Natural killer cell treated with Interleukin-12 subunit alpha and Interleukin-12 subunit beta and Interleukin-15 and Interleukin-18, amount 100 ng/mL, for 72 hours (primary cell): ENCODE data around the gene PAX8. TPM values are rescaled to one million over a fixed set of nuclear protein-coding genes. Genes with fewer than 3 reads are reported as not detected.
"Not testable (repeated sequence)": the region's sequence is repeated elsewhere in the genome, so short reads cannot be mapped to it uniquely, and the experiment has no call there.

Experiments
- ATAC-seq, 2 donors: fragments of 150-1000 bp; cut with Tn5 transposase in 1 of 2; sonication (Bioruptor Pico), chemical (Tn5 transposase) in 1 of 2; 2 replicates each; pipeline ENCODE4 v1.10.0; 2021
- DNase-seq: peaks from one replicate; pipeline ENCODE4 v3.0.0; 2022; ENCODE audit warnings: low spot score
- H3K27ac Mint-ChIP-seq, 2 donors: 1 replicate in 1 of 2; 2 replicates in 1 of 2; pipeline ENCODE4 v1.8.0; 2022; ENCODE audit warnings: mixed read lengths in 2 of 2, mild to moderate bottlenecking in 1 of 2, moderate library complexity in 1 of 2
- H3K27me3 Mint-ChIP-seq, 2 donors: 1 replicate in 1 of 2; 2 replicates in 1 of 2; pipeline ENCODE4 v1.8.0; 2022; ENCODE audit warnings: mixed read lengths in 2 of 2
- H3K36me3 Mint-ChIP-seq: one replicate; pipeline ENCODE4 v1.8.0; 2022; ENCODE audit warnings: mixed read lengths
- H3K4me1 Mint-ChIP-seq, 2 donors: 1 replicate in 1 of 2; 2 replicates in 1 of 2; pipeline ENCODE4 v1.8.0; 2022; ENCODE audit warnings: low read depth in 2 of 2, mixed read lengths in 2 of 2, mild to moderate bottlenecking in 1 of 2
- H3K4me3 Mint-ChIP-seq: one replicate; pipeline ENCODE4 v1.8.0; 2022; ENCODE audit warnings: mixed read lengths
- H3K9me3 Mint-ChIP-seq: 2 replicates; pipeline ENCODE4 v1.8.0; 2022; ENCODE audit warnings: mixed read lengths
- total RNA-seq, 2 donors: library from RNA; stranded (reverse); gene quantifications; one replicate each; pipeline ENCODE4 v1.2.3, GENCODE V29; 2022

PAX8 gene
- total RNA-seq, 2 donors from 2014 or later, result 0.64 to 1.8 TPM

- Mint-ChIP-seq H3K4me1 (peaks cover 16 to 20% of the 10 kb centered on the region in 2 donors), H3K36me3 (no peaks in the 10 kb centered on the region), H3K4me3 (no peak overlapping the region), H3K9me3 (no peaks in the 10 kb centered on the region), H3K27me3 (no peaks in the 10 kb centered on the region), H3K27ac (peak overlapping the region in 1 of 2 donors; percentile 11)
- no peak for ATAC-seq
- no peak for DNase-seq
These were observed 32.1 kb downstream of the PAX8 start for GRCh38 chr2:113246606-113247005.

- Mint-ChIP-seq H3K4me3 (no peak overlapping the region), H3K36me3 (no peaks in the 10 kb centered on the region), H3K9me3 (no peaks in the 10 kb centered on the region), H3K4me1 (peaks cover 12 to 17% of the 10 kb centered on the region in 2 donors), H3K27me3 (peaks cover 0 to 8% of the 10 kb centered on the region in 2 donors), H3K27ac (no peak overlapping the region)
- ATAC-seq (no peak), DNase-seq (no peak)
These were observed 33.4 kb downstream of the PAX8 start for GRCh38 chr2:113245276-113245711.

- ATAC-seq (no peak), DNase-seq (no peak)
- H3K27ac Mint-ChIP-seq, result no peak overlapping the region
- peaks cover 0 to 8% of the 10 kb centered on the region in 2 donors for H3K27me3 Mint-ChIP-seq
- peaks cover 9 to 13% of the 10 kb centered on the region in 2 donors for H3K4me1 Mint-ChIP-seq
- H3K4me3 Mint-ChIP-seq, result no peak overlapping the region
- H3K9me3 Mint-ChIP-seq, result no peaks in the 10 kb centered on the region
- H3K36me3 Mint-ChIP-seq, result no peaks in the 10 kb centered on the region
These were observed 36.4 kb downstream of the PAX8 start for GRCh38 chr2:113242327-113242726.

GRCh38 chr2:113240915-113241911, 37.5 kb downstream of the PAX8 start:
- Mint-ChIP-seq H3K36me3 (no peaks in the 10 kb centered on the region), H3K9me3 (no peaks in the 10 kb centered on the region), H3K27ac (peak overlapping the region; percentile 64 to 76), H3K27me3 (peaks cover 0 to 8% of the 10 kb centered on the region in 2 donors), H3K4me1 (peaks cover 13 to 14% of the 10 kb centered on the region in 2 donors), H3K4me3 (peak overlapping the region; percentile 54)
- peak; percentile 90 to 93 for ATAC-seq
- DNase-seq, result no peak

- no peaks in the 10 kb centered on the region for H3K36me3 Mint-ChIP-seq
- ATAC-seq (no peak), DNase-seq (no peak)
- peaks cover 13 to 14% of the 10 kb centered on the region in 2 donors for H3K4me1 Mint-ChIP-seq
- H3K9me3 Mint-ChIP-seq, result no peaks in the 10 kb centered on the region
- H3K4me3 Mint-ChIP-seq, result peak overlapping the region; percentile 54
- H3K27ac Mint-ChIP-seq, result peak overlapping the region; percentile 64 to 76
- peaks cover 0 to 8% of the 10 kb centered on the region in 2 donors for H3K27me3 Mint-ChIP-seq
These were observed 38.4 kb downstream of the PAX8 start for GRCh38 chr2:113240150-113240914.

GRCh38 chr2:113238871-113239839, 39.6 kb downstream of the PAX8 start:
- ATAC-seq (no peak), DNase-seq (no peak)
- Mint-ChIP-seq H3K4me1 (peaks cover 19 to 20% of the 10 kb centered on the region in 2 donors), H3K4me3 (no peak overlapping the region), H3K27me3 (peaks cover 0 to 8% of the 10 kb centered on the region in 2 donors), H3K9me3 (no peaks in the 10 kb centered on the region), H3K27ac (no peak overlapping the region), H3K36me3 (no peaks in the 10 kb centered on the region)

GRCh38 chr2:113237604-113238160, 41.0 kb downstream of the PAX8 start:
- peak overlapping the region; percentile 50 for H3K4me3 Mint-ChIP-seq
- DNase-seq, result no peak
- peak overlapping the region; percentile 26 to 68 for H3K27ac Mint-ChIP-seq
- peaks cover 0 to 8% of the 10 kb centered on the region in 2 donors for H3K27me3 Mint-ChIP-seq
- no peaks in the 10 kb centered on the region for H3K36me3 Mint-ChIP-seq
- no peaks in the 10 kb centered on the region for H3K9me3 Mint-ChIP-seq
- ATAC-seq, result no peak
- H3K4me1 Mint-ChIP-seq, result peaks cover 24 to 26% of the 10 kb centered on the region in 2 donors

- Mint-ChIP-seq H3K4me1 (peaks cover 26 to 27% of the 10 kb centered on the region in 2 donors), H3K36me3 (no peaks in the 10 kb centered on the region), H3K4me3 (peak overlapping the region; percentile 50), H3K27me3 (peaks cover 0 to 8% of the 10 kb centered on the region in 2 donors), H3K27ac (peak overlapping the region; percentile 26 to 68), H3K9me3 (no peaks in the 10 kb centered on the region)
- ATAC-seq (no peak), DNase-seq (no peak)
These were observed 42.2 kb downstream of the PAX8 start for GRCh38 chr2:113236367-113237159.

- H3K36me3 Mint-ChIP-seq, H3K9me3 Mint-ChIP-seq, H3K27me3 Mint-ChIP-seq: not testable (repeated sequence)
- peak; percentile 86 for ATAC-seq
- Mint-ChIP-seq H3K4me1 (peaks cover 26 to 28% of the 10 kb centered on the region in 2 donors), H3K4me3 (peak overlapping the region; percentile 86), H3K27ac (peak overlapping the region; percentile 81 to 91)
- peak; percentile 80 for DNase-seq
These were observed 43.1 kb downstream of the PAX8 start for GRCh38 chr2:113235347-113236226.

GRCh38 chr2:113234721-113235346, 43.9 kb downstream of the PAX8 start:
- no peaks in the 10 kb centered on the region for H3K9me3 Mint-ChIP-seq
- ATAC-seq, result peak in 1 of 2 donors; percentile 9
- no peak for DNase-seq
- H3K36me3 Mint-ChIP-seq, result no peaks in the 10 kb centered on the region
- no peaks in the 10 kb centered on the region for H3K27me3 Mint-ChIP-seq
- H3K4me3 Mint-ChIP-seq, result peak overlapping the region; percentile 86
- peaks cover 28 to 34% of the 10 kb centered on the region in 2 donors for H3K4me1 Mint-ChIP-seq
- peak overlapping the region; percentile 81 to 91 for H3K27ac Mint-ChIP-seq
